IPS-NIHi7 (cell line): ENCODE measurements around the gene CAB39L.

Experiments used
- DNase-seq: peaks from one replicate; pipeline ENCODE4 v3.0.0; 2012; ENCODE audit warnings: mixed read lengths; ENCODE audit errors: extremely low spot score

CAB39L gene

DNA sequence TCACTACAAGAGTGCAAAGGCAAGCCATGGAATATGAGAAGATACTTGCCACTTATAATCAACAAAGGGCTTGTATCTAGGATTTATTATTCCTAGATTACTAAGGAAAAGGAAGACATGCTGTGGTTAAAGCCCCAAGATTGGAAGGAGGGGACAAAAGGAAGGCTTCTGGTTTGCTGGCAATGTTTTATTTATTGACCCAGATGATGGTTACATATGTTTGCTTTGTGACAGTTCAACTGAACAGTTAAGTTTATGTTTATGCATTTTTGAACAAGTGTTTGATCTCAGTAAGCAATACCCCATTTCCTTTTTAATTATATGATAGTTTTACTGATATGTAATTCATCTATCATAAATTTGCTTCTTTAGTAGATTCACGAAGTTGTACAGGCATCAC is 155.9 kb downstream of the CAB39L start:
- no peak for DNase-seq

DNA sequence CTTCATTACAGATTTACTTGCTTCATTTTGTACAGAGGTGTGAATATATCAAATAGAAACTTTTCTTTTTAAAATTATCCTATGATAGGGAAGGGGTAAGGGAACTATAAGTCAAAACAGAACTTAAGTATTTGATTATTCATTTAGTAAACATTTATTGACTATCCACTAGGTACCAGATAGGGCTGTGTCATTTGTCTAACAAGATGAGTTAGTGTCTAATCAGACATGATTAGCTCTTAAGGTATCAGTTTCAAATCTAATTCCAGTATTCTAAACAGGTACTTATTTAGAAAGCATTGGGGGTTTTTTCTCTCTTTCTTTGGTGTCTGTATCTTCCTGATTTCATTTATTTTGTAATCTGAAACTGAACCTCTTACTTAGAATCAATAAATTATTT is 164.0 kb downstream of the CAB39L start:
- no peak for DNase-seq

GRCh38 chr13:49279112-49279511 is 164.8 kb downstream of the CAB39L start:
- DNase-seq, result no peak

DNA sequence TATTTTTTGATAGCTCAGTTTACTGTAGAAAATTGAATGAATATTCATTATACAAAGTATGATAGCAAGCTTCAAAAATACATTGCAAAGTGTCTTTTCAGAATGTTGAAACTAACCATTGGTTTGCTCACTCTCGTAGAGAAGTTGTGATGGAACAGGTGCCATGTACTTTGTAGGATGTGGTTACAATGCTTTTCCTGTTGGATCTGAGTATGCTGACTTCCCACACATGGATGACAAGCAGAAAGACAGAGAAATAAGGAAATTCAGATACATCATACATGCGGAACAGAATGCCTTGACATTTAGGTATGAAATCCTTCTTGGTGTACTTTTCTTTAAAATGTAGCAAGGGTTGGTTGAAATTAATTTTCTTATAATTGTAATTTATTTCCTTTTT is 165.7 kb downstream of the CAB39L start:
- no peak for DNase-seq

DNA sequence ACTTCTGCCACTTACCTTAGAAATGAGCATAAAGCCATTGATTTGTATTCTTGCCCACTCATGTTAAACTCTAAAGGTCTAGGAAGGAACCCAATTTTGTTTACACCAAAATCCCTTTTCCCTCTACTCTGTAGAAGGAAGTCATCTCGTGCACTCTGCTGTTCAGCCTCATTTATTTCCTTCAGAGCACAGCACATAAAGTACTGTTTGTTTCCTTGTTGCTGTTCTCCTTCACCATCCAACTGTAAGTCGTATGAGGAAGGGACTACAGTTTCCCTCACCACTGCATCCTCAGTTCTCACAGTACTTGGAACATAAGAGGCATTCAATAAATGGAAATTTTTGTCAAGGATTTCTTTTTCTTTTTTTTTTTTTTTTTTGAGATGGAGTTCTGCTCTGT is 171.6 kb downstream of the CAB39L start:
- DNase-seq, result no peak

DNA sequence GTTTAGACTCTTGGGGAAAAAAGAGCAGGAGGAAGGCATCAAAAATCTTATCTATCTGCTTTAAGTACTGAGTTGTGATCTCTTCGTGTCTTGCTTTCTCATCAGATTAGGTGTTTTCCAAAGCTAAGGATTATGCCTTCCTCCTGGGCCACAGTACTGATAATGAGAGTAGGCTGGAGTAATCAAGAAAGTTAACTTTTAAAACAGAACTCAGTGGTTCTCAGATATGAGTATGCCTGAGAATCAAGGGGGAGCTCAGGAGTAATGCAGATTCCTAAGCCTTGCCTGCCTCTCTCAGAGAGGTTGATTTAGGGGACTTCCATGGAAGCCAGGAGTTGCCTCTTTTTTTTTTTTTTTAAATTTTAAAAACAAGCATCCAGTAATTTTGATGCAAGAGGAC is 172.6 kb downstream of the CAB39L start:
- DNase-seq, result no peak

DNA sequence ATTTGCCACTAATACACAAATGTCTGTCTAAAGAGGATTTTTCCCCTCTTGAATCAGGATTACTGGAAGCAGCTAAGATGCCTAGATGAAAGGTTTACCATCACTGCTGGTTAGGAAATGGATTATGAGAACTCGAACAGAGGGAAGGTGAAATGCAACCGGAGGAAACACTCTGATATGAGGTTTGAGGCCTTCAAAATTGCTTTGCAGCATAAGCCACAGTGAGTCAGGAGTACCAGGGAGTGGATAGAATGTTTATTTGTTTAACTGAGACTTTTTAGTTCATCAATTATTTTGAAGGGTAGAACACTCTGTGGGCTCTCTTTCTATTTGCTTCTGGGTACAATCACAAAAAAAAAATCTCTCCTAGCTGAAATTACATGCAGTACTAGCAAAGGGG is 178.0 kb downstream of the CAB39L start:
- no peak for DNase-seq

DNA sequence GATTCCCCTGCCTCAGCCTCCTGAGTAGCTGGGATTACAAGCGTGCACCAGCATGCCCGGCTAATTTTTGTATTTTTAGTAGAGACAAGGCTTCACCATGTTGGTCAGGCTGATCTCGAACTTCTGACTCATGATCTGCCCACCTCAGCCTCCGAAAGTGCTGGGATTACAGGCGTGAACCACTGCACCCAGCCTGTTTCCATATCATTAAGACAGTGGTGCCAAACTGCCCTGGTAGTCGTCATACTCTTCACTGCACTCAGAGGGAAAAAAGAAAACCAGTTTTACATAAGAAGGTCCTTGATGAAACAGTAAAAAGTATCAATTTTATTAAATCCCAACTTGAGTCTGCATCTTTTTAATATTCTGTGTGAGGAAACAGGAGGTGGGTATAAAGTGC is 181.2 kb downstream of the CAB39L start:
- no peak for DNase-seq

GRCh38 chr13:49259586-49259985 is 184.3 kb downstream of the CAB39L start:
- no peak for DNase-seq
